OCI-LY7 (cell line): ENCODE data around the gene UBE3C.

ENCODE experiments used
- CTCF ChIP-seq: fragments of 200-600 bp; sonication (generic); conservative IDR thresholded peaks from 2 replicates; pipeline ENCODE4 v1.5.1; 2014; ENCODE audit warnings: mild to moderate bottlenecking, antibody characterized with exemption, low read length, moderate library complexity, mixed read lengths
- EZH2phosphoT487 ChIP-seq: fragments of 200-600 bp; sonication (generic); IDR thresholded peaks from 2 replicates; pipeline ENCODE4 v1.6.1; 2018; ENCODE audit warnings: low read depth, borderline replicate concordance, mild to moderate bottlenecking, mixed run types, antibody characterized with exemption, low read length, moderate library complexity, mixed read lengths

- TF ChIP-seq CTCF (peak; percentile 42; the same call in 1 of the 2 replicates), EZH2phosphoT487 (no peak)
These were observed 161.1 kb downstream of the UBE3C start for GRCh38 chr7:157299613-157300368.
